SK-N-SH treated with all-trans-retinoic acid at 6 μM for 48 hours (cell line): ENCODE data around the gene NNMT.

ENCODE experiments used
- ATAC-seq: fragments of 200-7000 bp; cut with Tn5 transposase; 3 replicates; pipeline ENCODE4 v1.9.1; 2020; ENCODE audit warnings: mild to moderate bottlenecking, moderate library complexity
- ARNTL ChIP-seq: fragments of 450-650 bp; formaldehyde crosslinking; IDR thresholded peaks from 2 replicates; pipeline ENCODE4 v1.5.0; 2020; ENCODE audit warnings: low read depth, mild to moderate bottlenecking, moderate library complexity, borderline replicate concordance
- BACH2 ChIP-seq: fragments of 250-450 bp; sonication (Bioruptor Pico); IDR thresholded peaks from 2 replicates; pipeline ENCODE4 v1.9.0; 2021; ENCODE audit warnings: mild to moderate bottlenecking, borderline replicate concordance
- CREB5 ChIP-seq: fragments of 250-450 bp; sonication (Bioruptor Pico); IDR thresholded peaks from 2 replicates; pipeline ENCODE4 v1.5.1; 2020; ENCODE audit warnings: low read depth, mild to moderate bottlenecking, moderate library complexity
- ESRRG ChIP-seq: fragments of 250-450 bp; sonication (Bioruptor Pico); IDR thresholded peaks from 2 replicates; pipeline ENCODE4 v1.6.1; 2021; ENCODE audit warnings: mild to moderate bottlenecking
- GLIS3 ChIP-seq: fragments of 250-450 bp; sonication (Bioruptor Pico); IDR thresholded peaks from 2 replicates; pipeline ENCODE4 v1.5.0; 2020; ENCODE audit warnings: mild to moderate bottlenecking, moderate library complexity
- ISL1 ChIP-seq: fragments of 250-450 bp; sonication (Bioruptor Pico); IDR thresholded peaks from 2 replicates; pipeline ENCODE4 v2.1.2; 2022; ENCODE audit warnings: mild to moderate bottlenecking, moderate library complexity
- OSR1 ChIP-seq: fragments of 250-450 bp; sonication (Bioruptor Pico); IDR thresholded peaks from 2 replicates; pipeline ENCODE4 v1.8.0; 2022; ENCODE audit warnings: moderate library complexity, mild to moderate bottlenecking, inconsistent platforms
- PATZ1 ChIP-seq: fragments of 250-450 bp; sonication (Bioruptor Pico); IDR thresholded peaks from 2 replicates; pipeline ENCODE4 v1.8.0; 2020; ENCODE audit warnings: mild to moderate bottlenecking, moderate library complexity, borderline replicate concordance
- POU6F1 ChIP-seq: fragments of 250-450 bp; sonication (Bioruptor Pico); IDR thresholded peaks from 2 replicates; pipeline ENCODE4 v1.8.0; 2021; ENCODE audit warnings: low read depth, mild to moderate bottlenecking, moderate library complexity, borderline replicate concordance
- PPARA ChIP-seq: fragments of 250-450 bp; sonication (Bioruptor Pico); IDR thresholded peaks from 2 replicates; pipeline ENCODE4 v1.5.0; 2020; ENCODE audit warnings: mild to moderate bottlenecking, borderline replicate concordance
- RARB ChIP-seq: fragments of 250-450 bp; sonication (Bioruptor Pico); IDR thresholded peaks from 2 replicates; pipeline ENCODE4 v1.8.0; 2021; ENCODE audit warnings: mild to moderate bottlenecking, moderate library complexity
- TCF4 ChIP-seq: fragments of 250-450 bp; sonication (Bioruptor Pico); IDR thresholded peaks from 2 replicates; pipeline ENCODE4 v1.8.0; 2021; ENCODE audit warnings: mild to moderate bottlenecking, moderate library complexity, borderline replicate concordance
- TOX ChIP-seq: fragments of 250-450 bp; sonication (Bioruptor Pico); IDR thresholded peaks from 2 replicates; pipeline ENCODE4 v1.8.0; 2021; ENCODE audit warnings: mild to moderate bottlenecking, moderate library complexity, borderline replicate concordance
- TSHZ2 ChIP-seq: fragments of 250-450 bp; sonication (Bioruptor Pico); IDR thresholded peaks from 2 replicates; pipeline ENCODE4 v1.5.0; 2020; ENCODE audit warnings: mild to moderate bottlenecking, moderate library complexity
- ZFP3 ChIP-seq: fragments of 250-450 bp; sonication (Bioruptor Pico); IDR thresholded peaks from 2 replicates; pipeline ENCODE4 v1.5.0; 2020; ENCODE audit warnings: mild to moderate bottlenecking, moderate library complexity
- ZNF565 ChIP-seq: fragments of 450-650 bp; formaldehyde crosslinking; conservative IDR thresholded peaks from 2 replicates; pipeline ENCODE4 v1.5.0; 2020; ENCODE audit warnings: low read depth, mild to moderate bottlenecking, moderate library complexity
- ZNF70 ChIP-seq: fragments of 450-650 bp; formaldehyde crosslinking; IDR thresholded peaks from 2 replicates; pipeline ENCODE4 v1.5.0; 2020; ENCODE audit warnings: mild to moderate bottlenecking, moderate library complexity
- ZNF8 ChIP-seq: fragments of 450-650 bp; formaldehyde crosslinking; IDR thresholded peaks from 2 replicates; pipeline ENCODE4 v1.5.0; 2020; ENCODE audit warnings: mild to moderate bottlenecking, moderate library complexity

Gene NNMT

DNA sequence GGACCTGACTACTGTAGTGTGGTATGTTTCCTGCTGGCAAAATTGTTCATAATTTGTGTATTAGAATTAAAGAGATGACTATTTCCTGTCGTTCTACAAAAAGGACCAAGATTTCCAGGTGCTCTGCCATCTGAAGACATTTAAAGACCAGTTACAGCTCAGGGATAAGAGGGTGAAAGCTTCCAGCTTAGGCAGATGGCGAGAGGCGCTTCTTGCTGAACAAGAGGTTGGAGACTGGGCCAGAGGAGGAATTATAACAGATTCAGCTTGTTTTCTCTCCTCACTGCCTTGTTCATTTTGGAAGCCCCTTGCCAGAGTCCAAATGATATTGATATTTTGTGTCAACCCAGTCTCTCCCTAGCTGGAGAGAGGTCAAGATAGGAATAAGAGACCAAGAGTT is 23.1 kb upstream of the NNMT start:
- no peak for ATAC-seq
- TF ChIP-seq RARB (CRISPR knock-in tag), result no peak
- no peak for TF ChIP-seq ARNTL
- no peak for TF ChIP-seq ISL1 (CRISPR knock-in tag)
- no peak for TF ChIP-seq ZNF70 (CRISPR knock-in tag)
- TF ChIP-seq PATZ1 (CRISPR knock-in tag), result no peak

DNA sequence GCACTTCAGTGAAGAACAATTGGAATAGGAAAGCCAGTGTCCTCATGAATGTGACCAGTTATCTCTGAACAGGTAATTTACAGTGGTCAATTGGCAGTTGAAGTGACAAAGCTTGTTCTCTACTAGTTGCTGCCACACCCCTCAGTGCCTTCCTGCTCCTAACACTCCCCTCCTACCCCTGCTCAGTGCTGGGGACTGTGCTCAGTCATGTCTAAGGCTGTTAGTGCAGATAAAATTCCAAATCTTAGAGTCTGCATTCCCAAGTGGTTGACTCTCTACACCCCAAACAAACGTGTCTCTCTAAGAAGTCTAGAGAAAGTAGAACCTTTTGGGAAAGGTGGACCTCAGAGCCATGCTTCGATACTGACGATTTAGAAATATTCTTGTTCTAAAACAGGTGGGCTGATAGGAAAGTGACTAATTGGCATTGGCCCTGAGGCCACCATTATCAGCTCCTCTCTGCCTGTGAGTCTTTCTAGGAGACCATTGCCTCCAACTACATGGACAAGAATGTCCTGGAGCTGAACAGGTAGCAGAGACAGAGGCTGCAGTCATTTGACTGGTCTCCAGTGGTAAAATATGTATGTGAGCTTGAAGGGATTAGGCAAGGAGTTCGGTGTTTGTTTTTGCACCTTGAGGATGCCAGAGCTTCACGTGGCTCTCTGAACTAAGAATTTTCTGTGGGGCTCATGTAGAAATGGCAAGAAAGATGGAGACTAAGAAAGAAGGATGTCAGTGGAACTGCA is 22.1 kb upstream of the NNMT start:
- no peak for ATAC-seq
- TF ChIP-seq TCF4 (CRISPR knock-in tag) (no peak), OSR1 (CRISPR knock-in tag) (no peak), ZNF70 (CRISPR knock-in tag) (no peak), TSHZ2 (no peak), BACH2 (CRISPR knock-in tag) (no peak), ZNF8 (CRISPR knock-in tag) (no peak), GLIS3 (no peak), TOX (CRISPR knock-in tag) (no peak), ZNF565 (CRISPR knock-in tag) (no peak), ISL1 (CRISPR knock-in tag) (no peak), ZFP3 (CRISPR knock-in tag) (no peak)

GRCh38 chr11:114274637-114275036 is 21.6 kb upstream of the NNMT start:
- TF ChIP-seq ZNF70 (CRISPR knock-in tag) (no peak), ARNTL (no peak), CREB5 (no peak), ESRRG (no peak), GLIS3 (no peak), OSR1 (CRISPR knock-in tag) (no peak), ZNF565 (CRISPR knock-in tag) (no peak), ZNF8 (CRISPR knock-in tag) (no peak)
- ATAC-seq, result no peak

DNA sequence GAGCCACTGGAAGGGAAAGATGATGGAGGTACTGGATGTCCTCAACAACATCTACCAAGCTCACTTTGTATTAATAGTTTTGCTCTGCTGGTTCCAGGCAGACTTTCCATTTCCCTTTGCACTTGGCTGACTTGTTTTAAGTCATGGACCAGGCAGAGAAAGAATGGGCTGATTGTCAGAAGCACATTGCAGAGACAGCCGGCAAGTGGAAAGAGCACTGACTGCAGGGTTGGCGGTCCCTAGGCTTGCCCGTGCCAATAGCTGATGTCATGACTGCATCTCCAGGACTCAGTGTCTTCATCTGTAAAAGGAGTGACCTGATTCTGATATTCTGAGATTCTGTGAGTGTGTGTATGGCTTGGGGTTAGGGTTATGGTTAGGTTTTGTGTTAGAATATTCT is 20.9 kb upstream of the NNMT start:
- no peak for ATAC-seq
- TF ChIP-seq ZFP3 (CRISPR knock-in tag) (no peak), TOX (CRISPR knock-in tag) (no peak), PPARA (no peak), BACH2 (CRISPR knock-in tag) (no peak), RARB (CRISPR knock-in tag) (no peak), PATZ1 (CRISPR knock-in tag) (no peak), POU6F1 (no peak)
- TF ChIP-seq, all 23 proteins: peak for 0
